ENCODE data around the gene HOXC5.

Gene HOXC5

DNA sequence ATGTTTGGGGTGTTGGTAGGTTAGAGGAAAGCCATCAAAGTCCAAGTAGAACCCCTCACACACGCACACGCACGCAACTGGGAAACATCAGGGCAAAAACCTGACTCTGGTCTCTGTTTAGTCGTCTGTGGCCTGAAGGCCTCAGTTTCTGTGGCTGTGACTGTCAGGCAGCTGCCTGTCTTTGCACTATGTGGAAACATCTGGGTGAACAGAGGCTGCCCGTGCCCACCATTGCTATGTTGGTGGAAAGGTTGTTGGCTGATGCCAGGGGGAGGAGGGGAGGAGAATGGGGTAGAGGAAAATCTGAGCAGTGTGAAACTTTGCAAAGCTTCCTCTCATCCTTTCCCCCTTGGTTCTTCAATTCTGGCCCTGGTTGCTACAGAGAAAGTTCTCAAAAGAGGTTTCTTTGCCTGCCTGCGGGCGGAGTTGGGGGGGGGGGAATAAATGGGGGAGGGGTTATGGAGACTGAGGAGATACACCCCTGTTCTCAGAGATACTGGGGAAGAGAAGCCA, 40.4 kb upstream of the HOXC5 start:
- no peak for TF ChIP-seq ZFX (IDR thresholded peaks at IDR 0.05; ENCODE audit: borderline replicate concordance)
- TF ChIP-seq CTCF (IDR thresholded peaks at IDR 0.05), result no peak
- H3K27ac ChIP-seq, result no peak overlapping the region

GRCh38 chr12:53993162-53994008, 39.5 kb upstream of the HOXC5 start:
- H3K27ac ChIP-seq, result no peak overlapping the region
- no peak for TF ChIP-seq ZFX (IDR thresholded peaks at IDR 0.05; ENCODE audit: borderline replicate concordance)
- no peak for TF ChIP-seq CTCF (IDR thresholded peaks at IDR 0.05)

DNA sequence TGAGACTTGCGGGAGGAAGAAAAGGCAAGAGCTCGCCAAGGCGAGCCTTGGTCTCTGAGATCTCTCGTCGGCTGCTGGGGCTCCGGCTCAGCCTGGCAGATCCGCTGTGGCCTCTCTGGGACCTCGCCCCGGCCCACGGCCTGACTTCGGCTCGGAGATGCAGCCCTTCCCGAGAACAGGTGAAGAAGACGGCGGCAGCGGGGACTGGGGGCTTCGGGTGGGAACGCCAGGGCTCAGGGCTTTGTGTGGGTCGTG, 38.9 kb upstream of the HOXC5 start:
- TF ChIP-seq CTCF (IDR thresholded peaks at IDR 0.05) (no peak), ZFX (IDR thresholded peaks at IDR 0.05; ENCODE audit: borderline replicate concordance) (no peak)
- H3K27ac ChIP-seq, result no peak overlapping the region

GRCh38 chr12:53994264-53995001, 38.4 kb upstream of the HOXC5 start:
- H3K27ac ChIP-seq, result peak overlapping the region; percentile 69
- no peak for TF ChIP-seq CTCF (IDR thresholded peaks at IDR 0.05)
- no peak for TF ChIP-seq ZFX (IDR thresholded peaks at IDR 0.05; ENCODE audit: borderline replicate concordance)

DNA sequence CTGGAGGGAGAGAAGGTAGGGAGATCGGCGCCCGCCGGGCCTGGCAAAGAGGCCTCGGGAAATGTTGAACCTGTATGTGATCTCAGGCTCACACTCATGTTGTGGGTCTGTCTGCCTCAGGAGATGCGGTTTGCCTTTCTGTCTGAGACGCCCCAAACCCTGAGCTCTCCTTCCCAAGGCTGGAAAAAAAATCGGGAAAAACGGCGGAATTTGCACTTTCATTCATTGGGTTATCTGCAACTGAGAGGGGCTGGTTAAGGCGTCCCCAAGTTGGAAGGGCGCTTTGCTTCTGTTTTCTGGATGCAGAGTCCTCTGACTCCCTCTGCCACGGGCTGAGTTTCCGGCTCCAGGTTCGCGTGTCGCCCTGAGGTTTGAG, 37.9 kb upstream of the HOXC5 start:
- TF ChIP-seq CTCF (IDR thresholded peaks at IDR 0.05) (no peak), ZFX (IDR thresholded peaks at IDR 0.05; ENCODE audit: borderline replicate concordance) (no peak)
- H3K27ac ChIP-seq, result peak overlapping the region; percentile 69

- H3K27ac ChIP-seq, result peak overlapping the region; percentile 69
- TF ChIP-seq ZFX (IDR thresholded peaks at IDR 0.05; ENCODE audit: borderline replicate concordance) (no peak), CTCF (IDR thresholded peaks at IDR 0.05) (no peak)
Observed at GRCh38 chr12:53995378-53996239, 37.2 kb upstream of the HOXC5 start.
